22Rv1 (cell line): Measurements from ENCODE around the gene OR6A2.
A peak's percentile ranks its signal among the peaks of the same experiment; 100 is the strongest.

Experiments used
- H3K27ac ChIP-seq: fragments of 450-650 bp; 2 replicates; pipeline ENCODE4 v1.5.1; 2017
- ZFX ChIP-seq: fragments of 450-650 bp; IDR thresholded peaks from 2 replicates; pipeline ENCODE4 v1.6.1; 2017; ENCODE audit warnings: antibody characterized with exemption, borderline replicate concordance
- TF ChIP-seq, protein P1 (sequence below): fragments of 450-650 bp; IDR thresholded peaks from 2 replicates; pipeline ENCODE4 v1.5.1; 2017; ENCODE audit warnings: mild to moderate bottlenecking

The OR6A2 gene

DNA sequence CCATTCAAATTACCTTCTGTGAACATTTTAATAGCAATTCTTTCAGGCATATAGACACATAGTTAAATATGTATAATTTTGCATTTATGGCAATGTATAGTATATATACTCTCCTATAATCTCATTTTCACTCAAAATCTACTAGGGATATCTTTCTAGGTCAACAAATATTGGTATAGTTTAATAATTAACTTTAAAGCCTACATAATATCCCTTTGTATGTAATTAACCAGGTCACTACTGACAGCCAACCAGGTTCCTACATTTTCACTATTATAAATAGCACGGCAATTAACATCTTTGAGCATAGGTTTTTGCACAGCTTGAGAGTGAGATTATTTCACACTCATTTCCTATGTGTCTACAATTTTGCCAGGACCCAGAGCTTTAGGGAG is 43.5 kb downstream of the OR6A2 start:
- TF ChIP-seq ZFX, result no peak
- TF ChIP-seq, protein P1, sequence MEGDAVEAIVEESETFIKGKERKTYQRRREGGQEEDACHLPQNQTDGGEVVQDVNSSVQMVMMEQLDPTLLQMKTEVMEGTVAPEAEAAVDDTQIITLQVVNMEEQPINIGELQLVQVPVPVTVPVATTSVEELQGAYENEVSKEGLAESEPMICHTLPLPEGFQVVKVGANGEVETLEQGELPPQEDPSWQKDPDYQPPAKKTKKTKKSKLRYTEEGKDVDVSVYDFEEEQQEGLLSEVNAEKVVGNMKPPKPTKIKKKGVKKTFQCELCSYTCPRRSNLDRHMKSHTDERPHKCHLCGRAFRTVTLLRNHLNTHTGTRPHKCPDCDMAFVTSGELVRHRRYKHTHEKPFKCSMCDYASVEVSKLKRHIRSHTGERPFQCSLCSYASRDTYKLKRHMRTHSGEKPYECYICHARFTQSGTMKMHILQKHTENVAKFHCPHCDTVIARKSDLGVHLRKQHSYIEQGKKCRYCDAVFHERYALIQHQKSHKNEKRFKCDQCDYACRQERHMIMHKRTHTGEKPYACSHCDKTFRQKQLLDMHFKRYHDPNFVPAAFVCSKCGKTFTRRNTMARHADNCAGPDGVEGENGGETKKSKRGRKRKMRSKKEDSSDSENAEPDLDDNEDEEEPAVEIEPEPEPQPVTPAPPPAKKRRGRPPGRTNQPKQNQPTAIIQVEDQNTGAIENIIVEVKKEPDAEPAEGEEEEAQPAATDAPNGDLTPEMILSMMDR, result no peak
- H3K27ac ChIP-seq, result no peak overlapping the region

DNA sequence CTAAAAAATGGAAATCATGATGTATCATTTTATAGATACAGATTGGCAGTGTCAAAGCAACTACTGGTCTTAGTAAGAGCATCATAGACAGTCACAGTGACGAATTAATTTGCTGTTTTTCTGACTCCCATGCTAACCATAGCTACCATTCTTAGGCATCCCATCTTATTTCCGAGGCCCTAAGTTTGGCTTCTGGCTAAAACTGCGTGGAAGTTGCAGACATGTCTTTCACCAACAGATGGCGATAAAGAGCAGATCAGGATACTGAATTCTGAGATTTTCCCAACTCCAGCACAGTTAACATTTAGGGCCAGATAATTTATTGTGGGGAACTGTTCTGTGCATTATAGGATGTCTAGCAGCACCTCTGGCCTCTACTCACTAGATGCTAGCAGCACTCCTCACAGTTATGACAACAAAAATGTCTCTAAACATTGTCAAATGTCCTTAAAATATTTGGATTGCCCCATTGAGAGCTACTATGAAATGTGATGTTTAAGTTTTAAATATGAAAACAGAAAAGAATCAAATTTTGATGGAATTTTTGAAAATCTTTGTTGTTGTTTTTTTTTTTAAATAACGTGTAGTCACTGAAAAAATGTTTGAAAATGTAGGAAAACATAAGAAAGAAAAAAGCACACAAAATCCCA is 44.1 kb downstream of the OR6A2 start:
- no peak for TF ChIP-seq ZFX
- TF ChIP-seq, protein P1, result peak; percentile 92
- H3K27ac ChIP-seq, result no peak overlapping the region

DNA sequence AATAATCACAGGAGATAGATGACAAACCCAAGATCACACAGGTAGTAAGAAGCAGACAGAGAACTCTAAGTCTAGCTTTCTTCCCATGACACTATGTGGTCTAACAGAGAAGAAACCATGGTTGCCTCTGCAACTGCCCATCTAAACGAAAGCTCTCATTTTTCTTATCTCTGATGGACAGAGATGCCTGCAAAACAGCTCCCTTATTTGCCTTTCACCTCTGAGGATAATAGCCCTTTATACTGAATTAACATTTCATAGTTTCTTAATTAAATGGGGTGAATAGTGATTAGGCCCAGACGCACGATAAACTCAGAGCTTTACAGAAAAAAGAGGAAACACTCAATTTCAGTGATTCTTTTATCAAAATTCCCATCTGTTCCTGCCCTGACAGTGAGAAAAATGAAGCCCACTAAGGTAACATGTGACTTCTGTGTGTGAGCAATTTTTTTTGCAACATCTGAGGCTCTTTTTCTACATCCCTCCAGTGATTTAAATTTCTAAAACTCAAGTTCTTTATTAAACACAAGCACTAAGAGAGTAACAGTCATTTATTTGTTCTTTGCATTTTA is 52.3 kb downstream of the OR6A2 start:
- TF ChIP-seq, protein P1, result no peak
- no peak for TF ChIP-seq ZFX
- H3K27ac ChIP-seq, result no peak overlapping the region

DNA sequence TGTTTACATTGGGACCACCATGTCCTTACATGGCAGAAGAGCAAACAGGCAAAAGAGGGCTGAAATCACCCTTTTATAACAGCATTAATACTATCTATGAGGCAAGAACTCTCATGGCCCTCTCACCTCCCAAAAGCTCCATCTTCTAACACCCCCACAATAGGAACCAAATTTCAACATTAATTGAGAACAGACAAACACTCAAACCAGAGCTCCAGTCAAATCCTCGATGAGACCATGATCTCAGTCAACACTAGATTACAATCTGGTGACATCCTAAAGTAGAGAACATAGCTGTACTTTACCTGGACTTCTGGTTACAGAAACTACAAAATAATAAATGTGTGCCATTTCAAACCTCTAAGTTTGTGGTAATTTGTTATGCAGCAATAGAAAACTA is 52.9 kb downstream of the OR6A2 start:
- TF ChIP-seq, protein P1, result no peak
- H3K27ac ChIP-seq, result no peak overlapping the region

DNA sequence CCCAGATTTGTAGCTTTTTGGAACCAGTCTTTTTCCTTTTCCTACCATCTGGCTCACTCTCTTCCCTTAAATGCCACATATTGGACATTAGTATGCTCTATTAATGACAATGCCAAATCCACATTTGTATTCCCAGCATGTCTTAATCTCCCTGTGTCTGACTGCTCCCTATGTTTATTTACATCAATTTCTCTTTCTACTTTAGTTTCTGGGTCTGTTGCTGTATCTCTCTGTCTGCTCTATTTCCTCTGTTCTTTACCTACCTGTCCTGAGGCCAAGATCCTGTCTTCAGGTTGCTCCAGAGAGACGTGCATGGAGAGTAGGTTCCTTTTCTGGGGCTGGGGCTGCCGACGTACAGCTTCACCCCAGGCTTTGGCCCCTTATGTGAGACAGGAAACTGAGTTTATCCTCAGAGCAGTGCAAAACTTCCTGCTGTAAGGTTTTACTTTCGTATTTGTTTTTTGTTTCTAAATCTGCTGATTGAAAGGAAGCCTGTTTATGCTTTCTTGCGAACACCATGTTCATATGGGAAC is 53.3 kb downstream of the OR6A2 start:
- TF ChIP-seq ZFX, result no peak
- TF ChIP-seq, protein P1, result no peak

DNA sequence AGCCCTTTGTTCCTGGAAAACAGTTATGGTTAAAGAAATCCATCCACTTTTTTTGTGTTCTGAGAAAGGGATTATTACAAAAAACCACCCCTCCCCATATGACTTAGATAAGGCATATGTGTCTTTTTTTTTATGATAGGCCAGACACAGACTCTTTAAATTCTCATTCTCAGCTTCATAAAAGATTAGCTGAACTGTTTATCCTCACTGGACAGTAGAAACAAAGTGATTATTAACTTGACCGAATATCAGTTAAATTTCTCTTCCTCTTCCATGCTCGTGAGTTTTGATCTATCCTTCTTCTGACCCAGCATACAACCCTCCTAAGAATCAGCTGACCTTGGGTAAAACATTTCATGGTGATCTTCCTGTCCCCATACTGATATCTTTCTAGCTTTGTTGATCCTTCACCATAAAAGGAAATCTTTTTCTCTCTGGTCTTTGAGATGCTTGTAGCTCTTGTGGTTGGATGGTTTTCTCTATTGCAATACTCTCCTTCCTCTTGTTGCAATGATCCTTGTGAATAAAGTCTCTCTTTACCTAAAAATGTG is 53.9 kb downstream of the OR6A2 start:
- TF ChIP-seq, protein P1, result no peak
- TF ChIP-seq ZFX, result no peak
- no peak overlapping the region for H3K27ac ChIP-seq

More for the DNA sequence above, 53.3 kb downstream of the OR6A2 start:
- no peak overlapping the region for H3K27ac ChIP-seq

DNA sequence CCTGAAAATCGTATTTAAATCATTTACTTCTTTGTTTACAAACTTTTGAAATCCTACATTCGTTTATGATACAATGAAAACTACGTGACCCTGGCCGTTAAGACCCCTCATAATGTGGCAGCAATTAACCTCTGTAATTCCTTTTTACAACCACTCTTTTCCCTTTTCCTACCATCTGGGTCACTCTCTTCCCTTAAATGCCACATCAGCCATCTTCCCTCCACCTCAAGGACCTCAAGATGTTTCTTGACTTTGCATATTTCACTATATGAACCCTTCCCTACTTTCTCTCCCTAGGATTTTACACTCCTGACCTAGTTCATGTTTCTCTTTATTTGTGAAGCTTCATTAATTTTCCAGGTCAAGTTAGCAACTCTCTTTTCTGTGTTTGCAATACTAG is 54.5 kb downstream of the OR6A2 start:
- TF ChIP-seq, protein P1, result no peak
- TF ChIP-seq ZFX, result no peak
- no peak overlapping the region for H3K27ac ChIP-seq
